NB4 (cell line): ENCODE data around the gene UTP20.

Experiments
- DNase-seq: peaks from one replicate; pipeline ENCODE4 v3.0.0; 2010; ENCODE audit warnings: low read depth
- H3K4me3 ChIP-seq: one replicate; pipeline ENCODE4 v1.5.1; 2011; ENCODE audit warnings: mild to moderate bottlenecking, low read depth, low read length, moderate library complexity
- CTCF ChIP-seq: IDR thresholded peaks from one replicate; pipeline ENCODE4 v1.5.1; 2012; ENCODE audit warnings: low read depth, low read length
- MAX ChIP-seq: IDR thresholded peaks from 2 replicates; pipeline ENCODE4 v1.6.1; 2011; ENCODE audit warnings: low read depth, low read length
- MYC ChIP-seq: IDR thresholded peaks from 2 replicates; pipeline ENCODE4 v1.6.1; 2011; ENCODE audit warnings: low read depth, low read length
- POLR2A ChIP-seq: IDR thresholded peaks from 2 replicates; pipeline ENCODE4 v1.6.1; 2011; ENCODE audit warnings: mild to moderate bottlenecking; ENCODE audit not compliant: insufficient read length; ENCODE audit errors: extremely low read depth

UTP20 gene

GRCh38 chr12:101336437-101336836 is 56.5 kb downstream of the UTP20 start:
- DNase-seq = no peak
- TF ChIP-seq MAX (no peak), POLR2A (no peak), MYC (no peak), CTCF (no peak)

GRCh38 chr12:101338087-101338486 is 58.2 kb downstream of the UTP20 start:
- DNase-seq = no peak
- no peak for TF ChIP-seq POLR2A
- TF ChIP-seq MAX = no peak
- H3K4me3 ChIP-seq = no peak overlapping the region

More at GRCh38 chr12:101336437-101336836, 56.5 kb downstream of the UTP20 start:
- no peak overlapping the region for H3K4me3 ChIP-seq

- TF ChIP-seq MAX = no peak
- no peak for TF ChIP-seq MYC
- no peak for TF ChIP-seq POLR2A
- no peak for TF ChIP-seq CTCF
- no peak overlapping the region for H3K4me3 ChIP-seq
- DNase-seq = no peak
Observed at GRCh38 chr12:101343893-101344292, 64.0 kb downstream of the UTP20 start.

GRCh38 chr12:101351682-101352081 is 71.8 kb downstream of the UTP20 start:
- DNase-seq = no peak
- no peak overlapping the region for H3K4me3 ChIP-seq
- no peak for TF ChIP-seq MAX
- no peak for TF ChIP-seq MYC
- TF ChIP-seq CTCF = no peak
- no peak for TF ChIP-seq POLR2A

- TF ChIP-seq POLR2A (no peak), MAX (no peak), MYC (no peak), CTCF (no peak)
- no peak overlapping the region for H3K4me3 ChIP-seq
- peak; percentile 9 for DNase-seq
Observed at GRCh38 chr12:101356794-101357193, 76.9 kb downstream of the UTP20 start.

- DNase-seq = no peak
- no peak overlapping the region for H3K4me3 ChIP-seq
- TF ChIP-seq MAX = no peak
- TF ChIP-seq MYC = no peak
- no peak for TF ChIP-seq CTCF
- no peak for TF ChIP-seq POLR2A
Observed at GRCh38 chr12:101361455-101361854, 81.5 kb downstream of the UTP20 start.
